Hepatocyte (in vitro differentiated cells): ENCODE results near the gene LYPD1. TPM values are rescaled to one million over a fixed set of nuclear protein-coding genes. Genes with fewer than 3 reads are reported as not detected.

Experiments used
- DNase-seq: peaks from one replicate; pipeline ENCODE4 v3.0.0-alpha.2; 2016; ENCODE audit warnings: low spot score
- H2AFZ ChIP-seq: fragments of 200-600 bp; sonication (generic); 2 replicates; pipeline ENCODE4 v1.6.0; 2016; ENCODE audit warnings: antibody characterized with exemption, mild to moderate bottlenecking
- H3K27ac ChIP-seq: fragments of 200-600 bp; sonication (generic); 2 replicates; pipeline ENCODE4 v1.5.1; 2016; ENCODE audit warnings: mild to moderate bottlenecking
- H3K27me3 ChIP-seq: fragments of 200-600 bp; sonication (generic); 2 replicates; pipeline ENCODE4 v1.6.1; 2016
- H3K36me3 ChIP-seq: fragments of 200-600 bp; sonication (generic); replicated peaks from 2 replicates; pipeline ENCODE4 v1.5.1; 2016; ENCODE audit warnings: low read depth; ENCODE audit not compliant: insufficient read depth
- H3K4me1 ChIP-seq: fragments of 200-600 bp; sonication (generic); 2 replicates; pipeline ENCODE4 v1.5.1; 2016; ENCODE audit warnings: mild to moderate bottlenecking, moderate library complexity; ENCODE audit not compliant: insufficient read depth
- H3K4me2 ChIP-seq: fragments of 200-600 bp; sonication (generic); 2 replicates; pipeline ENCODE4 v1.6.0; 2016
- H3K4me3 ChIP-seq: fragments of 200-600 bp; sonication (generic); 2 replicates; pipeline ENCODE4 v1.5.1; 2016; ENCODE audit warnings: mild to moderate bottlenecking
- H3K79me2 ChIP-seq: fragments of 200-600 bp; sonication (generic); 2 replicates; pipeline ENCODE4 v1.6.0; 2017; ENCODE audit warnings: mild to moderate bottlenecking
- H3K9me2 ChIP-seq: fragments of 200-600 bp; sonication (generic); replicated peaks from 2 replicates; pipeline ENCODE4 v1.6.0; 2017; ENCODE audit warnings: mild to moderate bottlenecking; ENCODE audit not compliant: insufficient read depth
- H3K9me3 ChIP-seq: fragments of 200-600 bp; sonication (generic); 2 replicates; pipeline ENCODE4 v1.5.1; 2016; ENCODE audit warnings: low read depth, mild to moderate bottlenecking
- H4K20me1 ChIP-seq: fragments of 200-600 bp; sonication (generic); 2 replicates; pipeline ENCODE4 v1.6.0; 2016; ENCODE audit warnings: mild to moderate bottlenecking; ENCODE audit not compliant: insufficient read depth, poor library complexity, severe bottlenecking
- CTCF ChIP-seq: fragments of 200-600 bp; sonication (generic); IDR thresholded peaks from 2 replicates; pipeline ENCODE4 v1.5.1; 2016; ENCODE audit warnings: antibody characterized with exemption, mild to moderate bottlenecking; ENCODE audit not compliant: poor library complexity
- EZH2 ChIP-seq: fragments of 200-600 bp; sonication (generic); IDR thresholded peaks from 2 replicates; pipeline ENCODE4 v1.6.1; 2016; ENCODE audit warnings: antibody characterized with exemption, mild to moderate bottlenecking, borderline replicate concordance
- EZH2phosphoT487 ChIP-seq: fragments of 200-600 bp; sonication (generic); IDR thresholded peaks from one replicate; pipeline ENCODE4 v1.6.1; 2018; ENCODE audit warnings: antibody characterized with exemption, mild to moderate bottlenecking, low read depth, moderate library complexity; ENCODE audit not compliant: unreplicated experiment, severe bottlenecking
- WGBS: methylation state at CpG from one replicate; pipeline ENCODE4 v1.1.6; 2016; ENCODE audit warnings: low lambda C conversion rate; ENCODE audit errors: missing lambda C conversion rate; 5-methylcytosine and 5-hydroxymethylcytosine counted together
- polyA plus RNA-seq: library from polyadenylated mRNA; unstranded; fragments of >200 nt; fragmentation: Nextera tagmentation; extraction: Ambion mirVana; gene quantifications from 2 replicates; pipeline ENCODE4 v1.2.1, GENCODE V29; 2016
- total RNA-seq: library from RNA; depleted of rRNA; stranded (reverse); fragments of >200 nt; gene quantifications from 2 replicates; pipeline ENCODE4 v1.2.3, GENCODE V29; 2014

Gene LYPD1
- total and polyA plus RNA-seq, 2 experiments from 2014 or later: 20.2 to 25.1 TPM

GRCh38 chr2:132677661-132678060, 7.7 kb upstream of the LYPD1 start:
- DNase-seq: no peak
- H3K9me2 ChIP-seq: no peaks in the 10 kb centered on the region
- no peak overlapping the region for H3K4me2 ChIP-seq
- H3K4me1 ChIP-seq: no peaks in the 10 kb centered on the region
- H2AFZ ChIP-seq: no peak overlapping the region
- H4K20me1 ChIP-seq: no peaks in the 10 kb centered on the region
- peaks cover 2% of the 10 kb centered on the region for H3K27me3 ChIP-seq
- H3K79me2 ChIP-seq: no peaks in the 10 kb centered on the region
- 91% methylated on average over 5 of the region's 5 CpGs for WGBS
- no peaks in the 10 kb centered on the region for H3K9me3 ChIP-seq
- TF ChIP-seq EZH2 (no peak), EZH2phosphoT487 (no peak), CTCF (no peak)
- no peak overlapping the region for H3K4me3 ChIP-seq
- no peaks in the 10 kb centered on the region for H3K36me3 ChIP-seq
- no peak overlapping the region for H3K27ac ChIP-seq

GRCh38 chr2:132676999-132677398, 7.0 kb upstream of the LYPD1 start:
- Histone ChIP-seq H4K20me1 (no peaks in the 10 kb centered on the region), H3K36me3 (no peaks in the 10 kb centered on the region), H2AFZ (no peak overlapping the region), H3K4me2 (no peak overlapping the region), H3K27ac (no peak overlapping the region), H3K27me3 (peaks cover 2% of the 10 kb centered on the region), H3K4me1 (no peaks in the 10 kb centered on the region), H3K9me2 (no peaks in the 10 kb centered on the region), H3K4me3 (no peak overlapping the region), H3K9me3 (no peaks in the 10 kb centered on the region), H3K79me2 (no peaks in the 10 kb centered on the region)
- DNase-seq: no peak
- WGBS: 92% methylated on average over 2 of the region's 2 CpGs
- TF ChIP-seq CTCF (peak; percentile 35), EZH2phosphoT487 (no peak), EZH2 (no peak)

GRCh38 chr2:132671151-132671835, 1.3 kb upstream of the LYPD1 start:
- Histone ChIP-seq H3K27ac (no peak overlapping the region), H3K9me2 (no peaks in the 10 kb centered on the region), H3K9me3 (no peaks in the 10 kb centered on the region), H3K36me3 (no peaks in the 10 kb centered on the region), H3K27me3 (peaks cover 47% of the 10 kb centered on the region), H3K4me2 (peak overlapping the region; percentile 97), H3K4me1 (peaks cover 8% of the 10 kb centered on the region), H2AFZ (peak overlapping the region; percentile 69), H3K4me3 (peak overlapping the region; percentile 58), H3K79me2 (no peaks in the 10 kb centered on the region), H4K20me1 (no peaks in the 10 kb centered on the region)
- WGBS: 2% methylated on average over 22 of the region's 23 CpGs
- peak; percentile 37 for DNase-seq
- TF ChIP-seq CTCF (no peak), EZH2phosphoT487 (no peak), EZH2 (no peak)
